Immature natural killer cell (primary cell): Measurements from ENCODE around the gene CD63. TPM values are rescaled to one million over a fixed set of nuclear protein-coding genes. Genes with fewer than 3 reads are reported as not detected.

Experiments used
- DNase-seq, 3 donors: peaks; one replicate each; pipeline ENCODE4 v3.0.0; 2022; ENCODE audit warnings: mixed read lengths in 1 of 3
- H3K27ac Mint-ChIP-seq, 6 donors: one replicate each; pipeline ENCODE4 v1.8.0; 2020; ENCODE audit warnings: mixed read lengths in 6 of 6, mild to moderate bottlenecking in 5 of 6, inconsistent platforms in 4 of 6, moderate library complexity in 3 of 6
- H3K27me3 Mint-ChIP-seq, 3 donors: one replicate each; pipeline ENCODE4 v1.8.0; 2020 to 2021; ENCODE audit warnings: low read depth in 3 of 3, mild to moderate bottlenecking in 3 of 3, mixed read lengths in 3 of 3, moderate library complexity in 3 of 3, inconsistent platforms in 1 of 3
- H3K36me3 Mint-ChIP-seq, 3 donors: one replicate each; pipeline ENCODE4 v1.8.0; 2020; ENCODE audit warnings: mixed read lengths in 3 of 3, inconsistent platforms in 2 of 3, mild to moderate bottlenecking in 2 of 3
- H3K4me1 Mint-ChIP-seq, 2 donors: one replicate each; pipeline ENCODE4 v1.8.0; 2020; ENCODE audit warnings: inconsistent platforms in 2 of 2, mild to moderate bottlenecking in 2 of 2, mixed read lengths in 2 of 2, moderate library complexity in 1 of 2
- H3K4me3 Mint-ChIP-seq, 5 donors: one replicate each; pipeline ENCODE4 v1.8.0; 2020; ENCODE audit warnings: mild to moderate bottlenecking in 5 of 5, mixed read lengths in 5 of 5, inconsistent platforms in 3 of 5, moderate library complexity in 3 of 5
- H3K9me3 Mint-ChIP-seq, 6 donors: one replicate each; pipeline ENCODE4 v1.8.0; 2020; ENCODE audit warnings: mild to moderate bottlenecking in 6 of 6, mixed read lengths in 6 of 6, inconsistent platforms in 4 of 6, moderate library complexity in 3 of 6
- polyA plus RNA-seq, 3 donors: library from polyadenylated mRNA; unstranded; fragments of 300-500 nt; fragmentation: Illumina TruSeq; gene quantifications; one replicate each; pipeline ENCODE4 v1.2.3, GENCODE V29; 2021

Gene CD63
- polyA plus RNA-seq, 3 donors from 2014 or later = 1,258 to 1,754 (median 1,754) TPM

- no peak overlapping the region for H3K4me3 Mint-ChIP-seq
Measured at GRCh38 chr12:55723516-55724225, 5.1 kb downstream of the CD63 start.

GRCh38 chr12:55722948-55723347, 5.9 kb downstream of the CD63 start:
- H3K27ac Mint-ChIP-seq = peak overlapping the region in 1 of 6 donors; percentile 74
- peaks cover 49 to 66% of the 10 kb centered on the region in 2 donors for H3K4me1 Mint-ChIP-seq
- no peak overlapping the region for H3K4me3 Mint-ChIP-seq
- no peak for DNase-seq
- peaks cover 0 to 3% (median 3%) of the 10 kb centered on the region in 3 donors for H3K27me3 Mint-ChIP-seq
- no peaks in the 10 kb centered on the region for H3K9me3 Mint-ChIP-seq
- peaks cover 0 to 18% (median 4%) of the 10 kb centered on the region in 3 donors for H3K36me3 Mint-ChIP-seq

More at GRCh38 chr12:55723516-55724225, 5.1 kb downstream of the CD63 start:
- peaks cover 0 to 3% (median 3%) of the 10 kb centered on the region in 3 donors for H3K27me3 Mint-ChIP-seq
- peaks cover 47 to 58% of the 10 kb centered on the region in 2 donors for H3K4me1 Mint-ChIP-seq
- peaks cover 0 to 18% (median 4%) of the 10 kb centered on the region in 3 donors for H3K36me3 Mint-ChIP-seq
- peak overlapping the region in 4 of 6 donors; percentile 6 to 80 (median 44) for H3K27ac Mint-ChIP-seq
- no peaks in the 10 kb centered on the region for H3K9me3 Mint-ChIP-seq
- DNase-seq = no peak

- DNase-seq = no peak
- peak overlapping the region in 1 of 6 donors; percentile 72 for H3K27ac Mint-ChIP-seq
- H3K36me3 Mint-ChIP-seq = peaks cover 0 to 15% (median 2%) of the 10 kb centered on the region in 3 donors
- H3K4me1 Mint-ChIP-seq = peaks cover 48 to 66% of the 10 kb centered on the region in 2 donors
- H3K9me3 Mint-ChIP-seq = no peaks in the 10 kb centered on the region
- peaks cover 3 to 5% (median 3%) of the 10 kb centered on the region in 3 donors for H3K27me3 Mint-ChIP-seq
- H3K4me3 Mint-ChIP-seq = no peak overlapping the region
Measured at GRCh38 chr12:55721601-55722213, 7.1 kb downstream of the CD63 start.

GRCh38 chr12:55720894-55721444, 7.8 kb downstream of the CD63 start:
- H3K27me3 Mint-ChIP-seq = peaks cover 8 to 12% (median 10%) of the 10 kb centered on the region in 3 donors
- peak overlapping the region in 4 of 6 donors; percentile 39 to 72 (median 52) for H3K27ac Mint-ChIP-seq
- no peaks in the 10 kb centered on the region for H3K9me3 Mint-ChIP-seq
- peaks cover 47 to 65% of the 10 kb centered on the region in 2 donors for H3K4me1 Mint-ChIP-seq
- peak; percentile 28 to 75 (median 48) for DNase-seq
- peak overlapping the region in 2 of 5 donors; percentile 30 to 74 for H3K4me3 Mint-ChIP-seq
- peaks cover 0 to 12% (median 0%) of the 10 kb centered on the region in 3 donors for H3K36me3 Mint-ChIP-seq

- DNase-seq = no peak
- H3K9me3 Mint-ChIP-seq = no peaks in the 10 kb centered on the region
- H3K27me3 Mint-ChIP-seq = peaks cover 11 to 18% (median 15%) of the 10 kb centered on the region in 3 donors
- peaks cover 49 to 65% of the 10 kb centered on the region in 2 donors for H3K4me1 Mint-ChIP-seq
- H3K36me3 Mint-ChIP-seq = peaks cover 0 to 7% (median 0%) of the 10 kb centered on the region in 3 donors
- H3K27ac Mint-ChIP-seq = peak within 1 kb of the TSS in 4 of 6 donors; percentile 39 to 72 (median 64)
- peak within 1 kb of the TSS in 3 of 5 donors; percentile 30 to 74 (median 33) for H3K4me3 Mint-ChIP-seq
Measured at GRCh38 chr12:55720071-55720564, 8.7 kb downstream of the CD63 start, which contains the start of gene RDH5. Gene RDH5, plus strand, starts transcription at chr12:55720393. Its CDS starts 792 bp downstream, at chr12:55721185.

- peak overlapping the region in 1 of 6 donors; percentile 28 for H3K27ac Mint-ChIP-seq
- DNase-seq = no peak
- peaks cover 0 to under 1% (median 0%) of the 10 kb centered on the region in 3 donors for H3K36me3 Mint-ChIP-seq
- peaks cover 11 to 21% (median 15%) of the 10 kb centered on the region in 3 donors for H3K27me3 Mint-ChIP-seq
- H3K4me3 Mint-ChIP-seq = peak overlapping the region in 1 of 5 donors; percentile 33
- H3K4me1 Mint-ChIP-seq = peaks cover 43 to 60% of the 10 kb centered on the region in 2 donors
- no peaks in the 10 kb centered on the region for H3K9me3 Mint-ChIP-seq
Measured at GRCh38 chr12:55719371-55719770, 9.4 kb downstream of the CD63 start.

- Mint-ChIP-seq H3K27me3 (peaks cover 11 to 19% (median 15%) of the 10 kb centered on the region in 3 donors), H3K27ac (peak overlapping the region in 1 of 6 donors; percentile 22), H3K4me1 (peaks cover 43 to 58% of the 10 kb centered on the region in 2 donors), H3K36me3 (no peaks in the 10 kb centered on the region), H3K9me3 (no peaks in the 10 kb centered on the region), H3K4me3 (no peak overlapping the region)
- no peak for DNase-seq
Measured at GRCh38 chr12:55718624-55719275, 10.1 kb downstream of the CD63 start.

- Mint-ChIP-seq H3K36me3 (no peaks in the 10 kb centered on the region), H3K4me1 (peaks cover 42 to 58% of the 10 kb centered on the region in 2 donors), H3K4me3 (peak overlapping the region in 1 of 5 donors; percentile 88), H3K9me3 (no peaks in the 10 kb centered on the region), H3K27ac (peak overlapping the region in 2 of 6 donors; percentile 65 to 80), H3K27me3 (peaks cover 11 to 18% (median 15%) of the 10 kb centered on the region in 3 donors)
- no peak for DNase-seq
Measured at GRCh38 chr12:55718015-55718414, 10.8 kb downstream of the CD63 start.

GRCh38 chr12:55717011-55718007, 11.5 kb downstream of the CD63 start:
- Mint-ChIP-seq H3K4me3 (peak overlapping the region; percentile 84 to 92 (median 89)), H3K27ac (peak overlapping the region; percentile 59 to 94 (median 90)), H3K27me3 (peaks cover 11 to 19% (median 15%) of the 10 kb centered on the region in 3 donors), H3K9me3 (no peaks in the 10 kb centered on the region), H3K36me3 (no peaks in the 10 kb centered on the region), H3K4me1 (peaks cover 42 to 58% of the 10 kb centered on the region in 2 donors)
- DNase-seq = no peak

GRCh38 chr12:55716582-55716957, 12.2 kb downstream of the CD63 start:
- Mint-ChIP-seq H3K9me3 (no peaks in the 10 kb centered on the region), H3K27me3 (peaks cover 11 to 20% (median 15%) of the 10 kb centered on the region in 3 donors), H3K4me3 (peak overlapping the region; percentile 84 to 92 (median 89)), H3K36me3 (no peaks in the 10 kb centered on the region), H3K4me1 (peaks cover 42 to 58% of the 10 kb centered on the region in 2 donors), H3K27ac (peak overlapping the region; percentile 85 to 94 (median 93))
- DNase-seq = no peak

- Mint-ChIP-seq H3K4me1 (peaks cover 41 to 56% of the 10 kb centered on the region in 2 donors), H3K36me3 (no peaks in the 10 kb centered on the region), H3K27me3 (peaks cover 11 to 20% (median 15%) of the 10 kb centered on the region in 3 donors), H3K4me3 (peak within 1 kb of the TSS; percentile 84 to 92 (median 89)), H3K27ac (peak within 1 kb of the TSS; percentile 85 to 94 (median 93)), H3K9me3 (no peaks in the 10 kb centered on the region)
- peak; percentile 88 to 90 (median 89) for DNase-seq
Measured at GRCh38 chr12:55715833-55716581, 12.8 kb downstream of the CD63 start, which contains the start of gene BLOC1S1. Gene BLOC1S1, plus strand, starts transcription at chr12:55716046. Its CDS starts 6 bp downstream, at chr12:55716052.
